ENCODE measurements around the gene CD6.

Gene CD6

GRCh38 chr11:60936467-60937143, 34.9 kb upstream of the CD6 start:
- no peak for DNase-seq

GRCh38 chr11:60937144-60937527, 34.3 kb upstream of the CD6 start:
- no peak for DNase-seq

DNA sequence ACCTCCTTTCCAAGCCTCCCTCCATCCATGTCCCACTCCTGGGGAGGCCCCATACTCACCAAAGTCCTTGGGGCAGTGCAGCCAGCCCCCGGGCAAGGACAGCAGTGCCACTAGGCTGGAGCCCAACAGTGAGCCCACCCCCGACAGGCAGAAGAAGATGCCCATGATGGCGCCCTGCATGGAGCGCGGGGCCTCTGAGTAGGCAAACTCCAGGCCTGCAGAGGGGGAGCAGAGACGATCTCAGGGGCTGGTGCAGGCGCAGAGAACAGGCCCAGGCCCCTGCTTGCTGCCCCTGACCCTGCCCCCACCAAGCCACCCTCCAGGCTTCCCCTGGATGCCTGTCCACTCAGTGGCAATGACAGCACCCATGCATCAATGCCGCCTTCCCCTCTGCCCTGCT, 33.7 kb upstream of the CD6 start:
- no peak for DNase-seq

GRCh38 chr11:60938500-60938899, 33.0 kb upstream of the CD6 start:
- DNase-seq: no peak

GRCh38 chr11:60939301-60939700, 32.2 kb upstream of the CD6 start:
- DNase-seq: no peak

- DNase-seq: no peak
Measured at GRCh38 chr11:60939855-60940254, 31.6 kb upstream of the CD6 start.

DNA sequence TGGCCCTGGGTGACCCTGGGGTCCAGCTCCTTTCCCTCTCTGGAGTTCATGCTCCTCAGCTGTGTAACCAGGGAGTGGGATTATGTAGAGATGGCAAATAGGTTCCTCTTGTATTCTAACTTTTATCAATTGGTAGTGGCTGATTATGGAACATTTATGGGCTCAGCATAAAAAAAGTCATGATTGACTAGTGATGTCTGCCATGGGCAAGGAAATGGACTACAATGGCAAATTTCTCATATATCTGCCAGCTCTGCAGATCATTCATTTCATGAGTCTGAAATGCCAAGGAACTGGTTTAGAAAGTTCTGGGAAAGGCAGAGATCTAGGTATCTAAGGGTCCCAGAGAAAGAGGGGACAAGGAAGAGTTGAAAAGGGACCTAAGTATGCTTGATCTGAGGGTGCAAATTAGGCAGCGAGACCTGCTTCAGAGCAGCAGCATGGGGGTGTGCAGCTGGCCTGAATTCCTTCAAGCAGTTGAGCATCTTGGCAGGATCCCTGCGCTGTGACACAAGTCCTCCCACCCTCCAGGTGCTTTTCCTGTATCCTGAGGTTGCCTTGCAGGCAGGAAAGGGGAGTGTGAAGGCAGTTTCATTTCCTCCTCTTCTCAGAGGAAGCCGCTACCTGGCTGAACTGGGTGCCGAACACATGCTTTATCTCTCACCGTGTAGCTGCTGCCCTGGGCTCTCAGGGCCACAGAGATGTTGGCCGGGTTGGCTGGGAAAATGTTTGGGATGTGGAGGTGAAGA, 29.9 kb upstream of the CD6 start:
- DNase-seq: no peak

DNA sequence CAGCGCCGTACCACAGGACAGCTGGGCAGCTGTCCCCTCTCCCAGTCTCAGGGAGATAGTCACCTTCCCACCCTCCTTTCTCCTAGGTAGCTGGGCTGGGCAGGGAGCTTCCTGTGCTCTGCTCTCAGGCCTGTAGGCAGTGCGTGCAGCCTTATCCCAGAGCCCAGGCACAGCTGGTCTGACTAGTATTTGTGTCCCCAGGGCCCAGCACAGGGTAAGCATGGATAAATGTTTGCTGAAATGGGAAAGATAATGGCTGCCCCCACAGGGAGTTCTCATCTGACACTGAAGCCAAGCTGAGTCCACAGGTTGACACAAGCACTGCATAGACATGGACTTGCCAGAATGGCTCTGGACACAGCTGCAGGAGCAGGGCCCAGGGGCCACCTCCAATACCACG, 29.3 kb upstream of the CD6 start:
- DNase-seq: no peak

GRCh38 chr11:60942970-60943565, 28.4 kb upstream of the CD6 start:
- peak; percentile 91 for DNase-seq

DNA sequence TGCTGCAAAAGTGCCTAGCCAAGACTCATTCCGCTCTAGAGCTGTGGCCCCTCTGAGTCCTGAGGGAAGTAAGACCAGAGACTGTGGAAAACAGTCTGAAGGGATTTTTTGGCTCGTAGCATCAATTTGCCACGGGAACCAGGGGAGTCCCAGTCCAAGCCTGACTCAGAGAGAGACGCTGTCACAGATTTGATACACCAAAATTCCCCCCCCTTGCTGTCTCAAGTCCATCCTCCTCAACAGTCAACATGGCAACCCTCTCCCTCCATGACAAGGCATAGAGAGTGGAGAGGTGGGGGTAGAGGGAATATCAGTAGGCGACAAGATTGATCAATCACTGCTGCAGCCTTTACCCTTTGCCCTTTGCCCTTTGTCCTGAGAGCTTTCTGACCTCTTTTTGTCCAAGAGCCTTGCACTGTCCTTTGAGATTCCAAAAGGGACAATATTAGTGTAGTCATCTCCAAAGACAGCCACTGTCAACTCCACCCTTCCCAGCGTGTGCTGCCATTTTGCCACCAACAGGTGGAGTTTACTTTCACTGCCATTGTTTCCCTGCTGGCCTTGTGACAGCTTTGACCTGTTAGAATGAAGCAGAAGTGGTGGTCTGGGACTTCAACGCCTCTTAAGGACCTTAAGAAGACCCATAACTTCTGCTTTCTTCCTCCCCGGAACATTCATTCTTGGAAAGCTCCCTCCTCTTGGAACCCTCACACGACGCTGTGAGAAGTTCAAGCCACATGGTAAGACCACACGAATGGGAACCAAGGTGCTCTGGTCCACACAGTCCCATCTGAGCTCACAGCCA, 26.8 kb upstream of the CD6 start:
- DNase-seq: no peak

GRCh38 chr11:60945295-60945667, 26.2 kb upstream of the CD6 start:
- DNase-seq: no peak

DNA sequence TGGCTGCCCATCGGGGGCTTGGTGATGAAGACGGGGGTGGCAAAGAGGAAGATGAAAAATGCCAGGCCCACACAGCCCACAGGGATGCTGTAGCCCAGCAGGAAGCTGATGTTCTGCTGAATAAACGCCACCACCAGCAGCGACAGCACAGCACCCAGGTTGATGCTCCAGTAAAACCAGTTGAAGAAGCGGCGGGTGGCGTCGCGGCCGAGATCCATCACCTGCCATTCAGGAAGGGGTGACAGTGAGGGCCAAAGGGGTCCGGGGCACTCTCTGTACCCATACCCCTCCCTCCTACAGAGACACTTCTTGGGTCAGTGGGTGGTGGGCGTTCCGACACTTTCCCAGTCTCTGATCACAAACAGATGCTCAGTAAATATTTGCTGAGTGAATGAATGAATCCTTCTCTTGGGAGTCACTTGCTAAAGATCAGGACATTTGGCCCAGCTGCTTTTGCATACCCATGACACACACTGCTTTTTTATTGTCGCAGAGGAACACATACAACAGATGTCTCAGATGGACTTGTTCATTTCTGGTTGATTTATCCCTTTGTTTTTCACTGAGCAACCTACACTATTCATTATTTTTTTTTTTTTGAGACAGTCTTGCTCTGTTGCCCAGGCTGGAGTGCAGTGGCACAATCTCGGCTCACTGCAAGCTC, 24.7 kb upstream of the CD6 start:
- DNase-seq: no peak

- no peak for DNase-seq
Measured at GRCh38 chr11:60947700-60948099, 23.8 kb upstream of the CD6 start.

DNA sequence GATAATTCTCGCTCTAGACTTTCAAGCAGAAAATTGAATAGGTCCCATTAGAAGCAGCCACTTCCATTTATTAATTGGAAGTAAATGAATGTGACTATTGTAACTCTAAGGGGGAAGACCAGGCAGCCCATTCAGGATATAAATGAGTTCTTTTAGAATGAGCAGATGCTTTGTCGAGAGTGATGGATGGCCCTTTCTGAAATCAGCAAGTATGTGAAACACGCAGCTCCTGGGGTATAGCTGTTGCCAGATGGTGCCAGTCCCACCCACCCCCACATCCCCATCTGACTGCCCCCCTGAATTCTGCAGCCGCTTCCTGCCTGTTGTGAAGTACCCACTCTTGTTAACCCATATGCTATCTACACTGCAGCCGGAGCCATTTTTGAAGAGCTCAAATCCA, 23.2 kb upstream of the CD6 start:
- no peak for DNase-seq

DNA sequence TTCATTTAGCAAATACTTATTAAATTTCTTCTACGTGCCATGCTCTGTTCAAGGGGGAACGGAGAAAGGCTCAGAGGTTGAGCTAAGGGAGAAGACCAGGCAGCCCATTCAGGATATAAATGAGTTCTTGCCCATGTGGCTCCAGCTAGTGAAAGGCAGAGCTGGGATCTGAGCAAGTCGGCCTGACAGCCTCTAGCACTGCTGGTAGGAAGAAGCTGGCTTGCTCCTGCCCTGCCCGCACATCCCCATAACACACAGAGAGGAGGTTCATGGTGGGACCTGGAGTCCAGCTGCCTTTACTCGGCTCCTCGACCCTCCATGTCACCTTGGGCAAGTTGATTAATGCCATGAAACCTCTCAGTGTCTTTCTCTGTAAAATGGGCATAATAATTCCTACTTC, 21.5 kb upstream of the CD6 start:
- no peak for DNase-seq

- no peak for DNase-seq
Measured at GRCh38 chr11:60950933-60951605, 20.4 kb upstream of the CD6 start.

- DNase-seq: no peak
Measured at GRCh38 chr11:60951606-60951903, 19.9 kb upstream of the CD6 start.

DNA sequence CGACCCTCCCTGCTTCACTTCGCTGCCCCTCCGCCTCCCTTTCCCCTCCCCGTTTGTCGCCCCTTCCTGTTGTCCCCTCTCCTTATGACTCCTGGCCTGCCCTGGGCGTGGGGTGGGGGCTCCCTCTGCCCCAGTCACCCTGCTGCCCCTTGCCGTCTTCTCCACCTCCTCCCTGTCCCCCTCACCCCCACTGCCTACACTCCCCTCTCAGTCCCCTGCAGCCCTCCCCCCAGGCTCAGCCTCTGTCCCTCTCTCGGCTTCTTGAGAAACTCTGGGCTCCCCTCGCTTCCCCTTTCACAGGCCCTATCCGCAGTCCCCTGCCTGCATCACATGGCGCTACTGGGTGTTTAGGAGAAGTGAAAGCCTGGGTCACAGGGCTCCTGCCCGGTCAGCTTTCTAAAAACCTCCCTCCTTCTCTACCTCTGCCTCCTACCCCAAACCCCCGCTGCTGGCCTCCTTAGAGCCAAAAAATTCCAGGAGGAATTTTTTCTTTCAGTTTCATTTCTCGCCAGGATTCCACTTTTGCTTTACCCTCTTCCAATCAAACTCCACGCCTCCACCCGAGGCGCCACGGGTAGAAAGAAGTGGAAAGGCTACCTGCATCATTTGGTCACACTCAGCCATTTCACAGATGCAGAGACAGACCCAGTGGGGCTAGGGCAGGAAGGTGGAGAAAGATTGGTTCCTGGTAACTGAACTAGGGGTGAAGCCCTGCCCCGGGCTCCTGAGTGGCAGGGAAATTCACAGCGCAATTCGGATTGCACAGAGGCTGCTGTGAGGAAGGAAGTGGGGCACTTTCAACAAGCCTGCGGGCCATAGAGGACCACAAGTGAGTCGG, 19.4 kb upstream of the CD6 start, which contains the start of gene SLC15A3:
SLC15A3 (minus strand) TSS at position 273 of the 838 bp plus-strand sequence. CDS start 625 bp downstream, outside the sequence.
- DNase-seq: no peak

DNA sequence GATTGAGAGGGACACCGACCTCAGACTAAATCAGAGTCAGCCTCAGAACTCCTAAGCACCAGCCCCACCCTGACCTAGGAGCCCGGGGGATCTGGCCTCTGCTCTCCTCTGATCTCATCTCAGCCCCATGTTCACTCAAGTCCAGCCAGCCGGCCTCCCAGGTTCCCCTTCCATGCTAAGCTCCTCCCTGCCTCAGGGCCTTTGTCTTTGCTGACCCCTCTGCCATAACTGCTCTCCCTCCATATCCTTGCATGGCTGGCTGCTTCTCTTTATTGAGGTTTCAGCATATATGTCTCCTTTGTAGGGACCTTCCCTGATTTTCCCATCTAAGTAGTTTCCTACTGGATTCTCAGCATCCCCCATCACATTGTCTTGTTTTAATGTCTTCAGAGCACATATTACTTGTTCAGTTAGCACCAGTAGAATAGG, 18.7 kb upstream of the CD6 start:
- no peak for DNase-seq

GRCh38 chr11:60953781-60954180, 17.7 kb upstream of the CD6 start:
- no peak for DNase-seq

- DNase-seq: no peak
Measured at GRCh38 chr11:60954421-60954820, 17.1 kb upstream of the CD6 start.

GRCh38 chr11:60955571-60955970, 15.9 kb upstream of the CD6 start:
- peak; percentile 27 for DNase-seq

All from NCI-H2107 (cell line).